Parathyroid adenoma (tissue), 2 donors: ENCODE data around the gene CAMKK1.

ENCODE experiments used
- H2AFZ ChIP-seq: fragments of 300-600 bp; sonication (generic); one replicate; pipeline ENCODE4 v1.7.0; 2017; ENCODE audit warnings: antibody characterized with exemption, mild to moderate bottlenecking
- H3K27ac ChIP-seq: fragments of 300-600 bp; sonication (generic); one replicate; pipeline ENCODE4 v1.7.0; 2017
- H3K27me3 ChIP-seq: fragments of 300-600 bp; sonication (generic); one replicate; pipeline ENCODE4 v1.7.0; 2017; ENCODE audit warnings: low read length; ENCODE audit not compliant: control insufficient read depth, insufficient read depth
- H3K36me3 ChIP-seq: fragments of 300-600 bp; sonication (generic); one replicate; pipeline ENCODE4 v1.7.0; 2017; ENCODE audit warnings: low read length; ENCODE audit not compliant: control insufficient read depth, insufficient read depth
- H3K4me1 ChIP-seq: fragments of 300-600 bp; sonication (generic); one replicate; pipeline ENCODE4 v1.7.0; 2017; ENCODE audit warnings: control low read depth
- H3K4me2 ChIP-seq: fragments of 300-600 bp; sonication (generic); one replicate; pipeline ENCODE4 v1.7.0; 2017; ENCODE audit warnings: low read length
- H3K4me3 ChIP-seq: fragments of 300-600 bp; sonication (generic); one replicate; pipeline ENCODE4 v1.7.0; 2017; ENCODE audit warnings: low read depth, low read length
- H3K79me2 ChIP-seq: fragments of 300-600 bp; sonication (generic); one replicate; pipeline ENCODE4 v1.7.0; 2017; ENCODE audit warnings: control low read depth
- H3K9ac ChIP-seq: fragments of 300-600 bp; sonication (generic); one replicate; pipeline ENCODE4 v1.7.0; 2017; ENCODE audit warnings: mild to moderate bottlenecking
- H3K9me3 ChIP-seq: fragments of 300-600 bp; sonication (generic); one replicate; pipeline ENCODE4 v1.7.0; 2017; ENCODE audit warnings: low read length; ENCODE audit not compliant: control insufficient read depth
- TF ChIP-seq, protein P1 (sequence below): fragments of 300-600 bp; sonication (generic); IDR thresholded peaks from one replicate; pipeline ENCODE4 v1.7.0; 2017; ENCODE audit warnings: antibody characterized with exemption, mild to moderate bottlenecking
- donor health status: primary hyperparathyroidism.

The CAMKK1 gene

DNA sequence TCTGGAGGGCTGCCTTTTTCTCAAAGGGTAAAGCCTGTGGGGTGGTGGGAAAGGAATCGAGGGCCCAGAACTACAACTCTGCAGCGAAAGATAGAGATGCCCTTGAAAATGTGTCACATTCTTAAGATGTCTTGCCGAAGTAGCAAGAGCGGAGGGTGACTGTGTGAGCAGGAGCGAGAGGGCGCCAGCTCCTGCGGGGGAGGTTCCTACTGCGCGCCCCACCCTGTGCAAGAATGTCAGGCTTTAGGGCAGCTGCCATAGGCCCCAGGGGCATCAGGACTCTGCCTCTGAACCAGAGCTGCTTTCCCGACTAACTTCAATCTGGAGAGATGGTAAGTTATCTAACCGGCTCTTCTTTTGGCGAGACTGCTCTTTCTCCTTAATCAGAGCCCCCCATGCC, 80.1 kb downstream of the CAMKK1 start:
- H3K9me3 ChIP-seq, result no peaks in the 10 kb centered on the region
- no peak overlapping the region for H3K9ac ChIP-seq
- no peaks in the 10 kb centered on the region for H3K4me1 ChIP-seq
- H2AFZ ChIP-seq, result no peak overlapping the region
- no peaks in the 10 kb centered on the region for H3K36me3 ChIP-seq
- no peak overlapping the region for H3K4me3 ChIP-seq
- TF ChIP-seq, protein P1, sequence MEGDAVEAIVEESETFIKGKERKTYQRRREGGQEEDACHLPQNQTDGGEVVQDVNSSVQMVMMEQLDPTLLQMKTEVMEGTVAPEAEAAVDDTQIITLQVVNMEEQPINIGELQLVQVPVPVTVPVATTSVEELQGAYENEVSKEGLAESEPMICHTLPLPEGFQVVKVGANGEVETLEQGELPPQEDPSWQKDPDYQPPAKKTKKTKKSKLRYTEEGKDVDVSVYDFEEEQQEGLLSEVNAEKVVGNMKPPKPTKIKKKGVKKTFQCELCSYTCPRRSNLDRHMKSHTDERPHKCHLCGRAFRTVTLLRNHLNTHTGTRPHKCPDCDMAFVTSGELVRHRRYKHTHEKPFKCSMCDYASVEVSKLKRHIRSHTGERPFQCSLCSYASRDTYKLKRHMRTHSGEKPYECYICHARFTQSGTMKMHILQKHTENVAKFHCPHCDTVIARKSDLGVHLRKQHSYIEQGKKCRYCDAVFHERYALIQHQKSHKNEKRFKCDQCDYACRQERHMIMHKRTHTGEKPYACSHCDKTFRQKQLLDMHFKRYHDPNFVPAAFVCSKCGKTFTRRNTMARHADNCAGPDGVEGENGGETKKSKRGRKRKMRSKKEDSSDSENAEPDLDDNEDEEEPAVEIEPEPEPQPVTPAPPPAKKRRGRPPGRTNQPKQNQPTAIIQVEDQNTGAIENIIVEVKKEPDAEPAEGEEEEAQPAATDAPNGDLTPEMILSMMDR, result no peak
- no peak overlapping the region for H3K27ac ChIP-seq
- no peaks in the 10 kb centered on the region for H3K79me2 ChIP-seq
- no peak overlapping the region for H3K4me2 ChIP-seq
- no peaks in the 10 kb centered on the region for H3K27me3 ChIP-seq

DNA sequence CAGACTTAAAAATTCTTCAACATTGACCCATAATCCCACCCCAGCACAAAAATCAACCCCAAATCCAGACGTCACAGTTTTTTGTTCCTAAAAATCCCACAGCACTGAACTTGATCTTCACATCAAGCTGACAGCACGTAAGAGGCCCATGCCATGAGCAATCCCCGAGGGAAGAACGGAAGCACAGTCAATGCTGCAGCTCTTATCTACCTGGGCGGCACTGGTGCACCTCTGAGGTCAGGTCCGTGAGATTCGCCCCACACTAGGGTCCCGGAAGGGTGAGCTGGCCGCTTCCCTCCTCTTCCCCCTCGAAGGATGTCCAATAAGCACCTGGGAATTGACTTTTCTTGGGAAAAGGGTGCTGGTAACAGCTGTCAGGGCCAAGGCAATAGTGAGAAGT, 80.6 kb downstream of the CAMKK1 start:
- Histone ChIP-seq H3K4me2 (no peak overlapping the region), H3K27me3 (no peaks in the 10 kb centered on the region), H3K36me3 (no peaks in the 10 kb centered on the region), H3K4me3 (no peak overlapping the region), H3K4me1 (no peaks in the 10 kb centered on the region), H3K27ac (no peak overlapping the region), H3K9ac (no peak overlapping the region), H2AFZ (no peak overlapping the region), H3K79me2 (no peaks in the 10 kb centered on the region), H3K9me3 (no peaks in the 10 kb centered on the region)
- TF ChIP-seq, protein P1, result no peak
